MCF 10A (cell line): ENCODE measurements around the gene ECI1. TPM values are rescaled to one million over a fixed set of nuclear protein-coding genes. Genes with fewer than 3 reads are reported as not detected.

ENCODE experiments used
- BruUV-seq: library from RNA; stranded (reverse); fragments of 400-500 nt; replicated peaks from 2 replicates; lab custom pipeline; 2021; lab: Mats Ljungman, UMichigan
- CTCF ChIA-PET: fragments of 300-600 bp; sonication (Branson Sonifier 250); formaldehyde crosslinking; extraction: SDS; loops from one replicate; lab custom pipeline; 2021; ENCODE audit warnings: antibody characterized with exemption, inconsistent platforms; lab: Yijun Ruan, JAX
- POLR2A ChIA-PET: fragments of 300-600, 350-650 bp; sonication (Branson Sonifier 250); formaldehyde crosslinking; extraction: SDS; loops from one replicate; lab custom pipeline; 2020; ENCODE audit warnings: antibody characterized with exemption, inconsistent platforms; lab: Yijun Ruan, JAX
- DNase-seq: peaks from one replicate; pipeline ENCODE4 v3.0.0-alpha.2; 2018; ENCODE audit not compliant: unreplicated experiment
- H3K27ac Mint-ChIP-seq: one replicate; pipeline ENCODE4 v1.8.0; 2022; ENCODE audit warnings: mild to moderate bottlenecking, low read depth, mixed read lengths; ENCODE audit not compliant: unreplicated experiment
- H3K27me3 Mint-ChIP-seq: one replicate; pipeline ENCODE4 v1.8.0; 2022; ENCODE audit warnings: mixed read lengths; ENCODE audit not compliant: insufficient read depth, unreplicated experiment
- H3K36me3 Mint-ChIP-seq: one replicate; pipeline ENCODE4 v1.8.0; 2022; ENCODE audit warnings: mild to moderate bottlenecking, moderate library complexity, mixed read lengths; ENCODE audit not compliant: insufficient read depth, unreplicated experiment
- H3K4me1 Mint-ChIP-seq: one replicate; pipeline ENCODE4 v1.8.0; 2022; ENCODE audit warnings: mixed read lengths; ENCODE audit not compliant: insufficient read depth, unreplicated experiment
- H3K4me3 Mint-ChIP-seq: one replicate; pipeline ENCODE4 v1.8.0; 2022; ENCODE audit warnings: mild to moderate bottlenecking, moderate library complexity, mixed read lengths; ENCODE audit not compliant: unreplicated experiment
- H3K9me3 Mint-ChIP-seq: one replicate; pipeline ENCODE4 v1.8.0; 2022; ENCODE audit warnings: mixed read lengths; ENCODE audit not compliant: unreplicated experiment
- intact Hi-C: fragments of 100-400 bp; cut with micrococcal nuclease; formaldehyde crosslinking; loops from 2 replicates; pipeline ENCODE4 v1.14.1; 2022
- total RNA-seq: library from RNA; stranded (reverse); gene quantifications from 2 replicates; pipeline ENCODE4 v1.2.3, GENCODE V29; 2022
- TF ChIP-seq, protein P1 (sequence below): fragments of 200-600 bp; IDR thresholded peaks from one replicate; pipeline ENCODE4 v1.8.0; 2022; ENCODE audit warnings: antibody characterized with exemption, mild to moderate bottlenecking; ENCODE audit not compliant: unreplicated experiment

The ECI1 gene
- total RNA-seq, 1 experiment from 2014 or later = 115 TPM

DNA sequence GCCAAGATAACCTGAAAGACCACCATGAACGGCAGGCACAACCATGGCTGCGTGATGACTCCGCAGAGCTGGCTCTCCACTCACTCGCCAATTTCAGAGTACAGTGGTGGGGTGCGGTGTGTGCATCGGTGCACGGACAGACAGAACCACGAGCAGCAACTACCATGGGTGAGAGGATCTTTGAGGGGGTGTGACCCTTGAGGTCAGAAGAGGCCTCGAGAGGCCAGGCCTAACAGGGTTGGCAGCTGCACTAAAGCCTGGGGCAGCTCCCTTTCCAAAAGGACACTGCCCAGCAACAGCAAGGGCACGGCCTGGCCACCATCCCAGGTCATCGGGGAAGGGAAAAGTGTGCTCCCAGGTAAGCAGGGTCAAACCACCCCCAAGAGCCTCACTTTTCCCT is 1.9 kb upstream of the ECI1 start:
- Mint-ChIP-seq H3K36me3 (peaks cover 67% of the 10 kb centered on the region), H3K4me3 (no peak overlapping the region), H3K4me1 (no peaks in the 10 kb centered on the region), H3K27me3 (no peaks in the 10 kb centered on the region), H3K9me3 (no peaks in the 10 kb centered on the region), H3K27ac (peak overlapping the region; percentile 57)
- ChIA-PET CTCF (interaction anchor here (0.6 to 2.3 kb wide), 3 partner anchors 58 to 158 kb away, joined by 3 to 7 read pairs (median 4); no protein-coding TSS in a partner anchor), POLR2A (interaction anchor here (3.4 to 4.9 kb wide), 3 partner anchors 13 to 38 kb away, joined by 28 to 43 read pairs (median 40); partner anchors contain the start of genes PGP and RNPS1)
- TF ChIP-seq, protein P1, sequence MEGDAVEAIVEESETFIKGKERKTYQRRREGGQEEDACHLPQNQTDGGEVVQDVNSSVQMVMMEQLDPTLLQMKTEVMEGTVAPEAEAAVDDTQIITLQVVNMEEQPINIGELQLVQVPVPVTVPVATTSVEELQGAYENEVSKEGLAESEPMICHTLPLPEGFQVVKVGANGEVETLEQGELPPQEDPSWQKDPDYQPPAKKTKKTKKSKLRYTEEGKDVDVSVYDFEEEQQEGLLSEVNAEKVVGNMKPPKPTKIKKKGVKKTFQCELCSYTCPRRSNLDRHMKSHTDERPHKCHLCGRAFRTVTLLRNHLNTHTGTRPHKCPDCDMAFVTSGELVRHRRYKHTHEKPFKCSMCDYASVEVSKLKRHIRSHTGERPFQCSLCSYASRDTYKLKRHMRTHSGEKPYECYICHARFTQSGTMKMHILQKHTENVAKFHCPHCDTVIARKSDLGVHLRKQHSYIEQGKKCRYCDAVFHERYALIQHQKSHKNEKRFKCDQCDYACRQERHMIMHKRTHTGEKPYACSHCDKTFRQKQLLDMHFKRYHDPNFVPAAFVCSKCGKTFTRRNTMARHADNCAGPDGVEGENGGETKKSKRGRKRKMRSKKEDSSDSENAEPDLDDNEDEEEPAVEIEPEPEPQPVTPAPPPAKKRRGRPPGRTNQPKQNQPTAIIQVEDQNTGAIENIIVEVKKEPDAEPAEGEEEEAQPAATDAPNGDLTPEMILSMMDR = no peak
- BruUV-seq = TSS peak; percentile 29
- DNase-seq = no peak
- intact Hi-C loops = no loop called here

DNA sequence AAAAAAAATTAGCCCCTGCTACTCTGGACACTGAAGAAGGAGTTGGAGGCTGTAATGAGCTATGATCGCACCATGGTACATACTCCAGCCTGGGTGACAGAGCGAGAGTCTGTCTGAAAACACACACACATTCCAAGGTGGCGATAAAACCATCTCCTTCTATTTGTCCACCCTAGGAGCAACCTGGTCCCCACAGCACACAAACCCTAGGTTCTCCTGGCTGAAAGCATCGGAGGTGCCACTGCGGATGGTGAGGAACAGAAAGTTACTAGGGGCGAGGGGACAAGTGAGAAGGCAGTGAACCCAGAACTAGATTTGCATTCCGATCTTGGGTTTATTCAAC is 1.4 kb upstream of the ECI1 start:
- CTCF ChIA-PET = interaction anchor here (0.6 to 2.3 kb wide), 3 partner anchors 58 to 158 kb away, joined by 3 to 7 read pairs (median 4); no protein-coding TSS in a partner anchor
- BruUV-seq = no TSS peak
- Mint-ChIP-seq H3K9me3 (no peaks in the 10 kb centered on the region), H3K4me1 (no peaks in the 10 kb centered on the region), H3K27me3 (no peaks in the 10 kb centered on the region), H3K4me3 (no peak overlapping the region), H3K36me3 (peaks cover 65% of the 10 kb centered on the region), H3K27ac (peak overlapping the region; percentile 57)
- intact Hi-C loops = no loop called here
- TF ChIP-seq, protein P1 = no peak
- no peak for DNase-seq
- POLR2A ChIA-PET = interaction anchor here (1.0 to 4.9 kb wide), 15 partner anchors 8 to 249 kb away, joined by 4 to 58 read pairs (median 15); partner anchors contain the start of genes E4F1, PGP, RNPS1 and TRAF7

DNA sequence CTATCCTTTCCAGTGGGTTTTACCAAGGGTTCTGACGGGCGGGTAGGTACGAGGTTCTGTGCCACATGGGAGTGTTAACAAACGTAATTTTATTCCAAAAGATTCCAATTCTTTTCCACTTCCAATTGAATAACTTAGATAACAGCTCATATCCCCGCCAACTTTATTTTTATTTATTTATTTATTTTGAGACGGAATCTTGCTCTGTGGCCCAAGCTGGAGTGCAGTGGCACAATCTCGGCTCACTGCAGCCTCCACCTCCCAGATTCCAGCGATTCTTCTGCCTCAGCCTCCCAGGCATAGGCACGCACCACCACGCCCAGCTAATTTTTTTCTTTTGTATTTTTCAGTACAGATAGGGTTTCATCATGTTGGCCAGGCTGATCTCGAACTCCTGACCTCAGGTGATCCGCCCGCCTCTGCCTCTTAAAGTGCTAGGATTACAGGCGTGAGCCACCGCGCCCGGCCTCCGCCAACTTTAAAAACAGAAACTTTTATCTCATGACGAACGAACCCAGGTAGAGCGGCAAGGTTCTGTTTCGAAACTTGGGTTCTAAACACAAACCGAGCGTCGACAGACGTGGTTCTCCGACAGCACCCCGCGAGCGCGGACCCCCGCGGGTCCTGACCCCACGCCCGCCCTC is 613 bp downstream of the ECI1 start:
- H3K4me1 Mint-ChIP-seq = no peaks in the 10 kb centered on the region
- H3K36me3 Mint-ChIP-seq = peaks cover 50% of the 10 kb centered on the region
- no peaks in the 10 kb centered on the region for H3K9me3 Mint-ChIP-seq
- ChIA-PET CTCF (interaction anchor here (0.6 to 1.5 kb wide), 7 partner anchors 10 to 280 kb away, joined by 3 to 6 read pairs (median 4); partner anchors contain the start of gene PGP), POLR2A (interaction anchor here (0.5 to 4.9 kb wide), 31 partner anchors 8 to 1207 kb away, joined by 3 to 58 read pairs (median 7); partner anchors contain the start of genes ATP6V0C, CCNF, DNASE1L2 and E4F1)
- BruUV-seq = TSS peak; percentile 46
- peak overlapping the region; percentile 91 for H3K27ac Mint-ChIP-seq
- peak overlapping the region; percentile 92 for H3K4me3 Mint-ChIP-seq
- peak; percentile 55 for DNase-seq
- intact Hi-C loops = loop anchor here (2.0 kb wide), 1 partner anchor 26 kb away; no protein-coding TSS in a partner anchor
- TF ChIP-seq, protein P1 = no peak
- H3K27me3 Mint-ChIP-seq = no peaks in the 10 kb centered on the region

DNA sequence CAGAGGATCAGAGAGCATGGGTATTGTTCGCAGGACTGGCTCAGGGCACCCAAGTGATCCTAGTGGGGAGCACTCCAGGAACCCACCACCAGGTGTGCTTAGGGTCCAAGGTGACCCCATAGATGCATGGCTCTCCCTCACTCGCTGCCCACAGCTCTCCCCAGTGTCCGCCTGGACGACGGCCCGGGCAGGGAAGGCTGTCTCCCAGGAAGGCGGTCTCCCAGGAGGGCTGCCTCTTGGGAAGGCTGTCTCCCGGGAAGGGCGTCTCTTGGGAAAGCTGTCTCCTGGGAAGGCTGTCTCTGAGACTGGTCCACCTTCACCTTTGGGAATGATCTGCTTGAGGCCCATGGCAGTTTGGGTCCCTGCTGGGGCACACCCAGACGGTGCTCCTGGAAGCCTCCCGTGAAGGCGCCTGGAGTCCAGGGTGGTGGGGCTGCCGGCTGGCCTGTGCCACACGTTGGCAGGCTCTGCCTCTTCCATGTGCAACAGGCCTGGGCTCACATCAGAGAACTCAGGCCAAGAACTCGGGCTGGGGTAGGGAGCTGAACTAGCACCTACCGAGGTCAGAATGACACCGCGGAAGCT is 5.0 kb downstream of the ECI1 start:
- no peak overlapping the region for H3K27ac Mint-ChIP-seq
- H3K27me3 Mint-ChIP-seq = no peaks in the 10 kb centered on the region
- intact Hi-C loops = no loop called here
- H3K4me1 Mint-ChIP-seq = peaks cover 5% of the 10 kb centered on the region
- BruUV-seq = no TSS peak
- ChIA-PET POLR2A (no interaction called here), CTCF (interaction anchor here (0.6 to 0.9 kb wide), 4 partner anchors 61 to 825 kb away, joined by 3 to 6 read pairs (median 3); no protein-coding TSS in a partner anchor)
- DNase-seq = no peak
- H3K9me3 Mint-ChIP-seq = no peaks in the 10 kb centered on the region
- no peak overlapping the region for H3K4me3 Mint-ChIP-seq
- TF ChIP-seq, protein P1 = no peak
- peaks cover 50% of the 10 kb centered on the region for H3K36me3 Mint-ChIP-seq
